ENCODE data around the gene ARMH3. TPM values are rescaled to one million over a fixed set of nuclear protein-coding genes. Genes with fewer than 3 reads are reported as not detected.

ARMH3 gene
- total and polyA plus RNA-seq, 3 donors from 2014 or later = 20.2 to 23.7 (median 21.6) TPM

DNA sequence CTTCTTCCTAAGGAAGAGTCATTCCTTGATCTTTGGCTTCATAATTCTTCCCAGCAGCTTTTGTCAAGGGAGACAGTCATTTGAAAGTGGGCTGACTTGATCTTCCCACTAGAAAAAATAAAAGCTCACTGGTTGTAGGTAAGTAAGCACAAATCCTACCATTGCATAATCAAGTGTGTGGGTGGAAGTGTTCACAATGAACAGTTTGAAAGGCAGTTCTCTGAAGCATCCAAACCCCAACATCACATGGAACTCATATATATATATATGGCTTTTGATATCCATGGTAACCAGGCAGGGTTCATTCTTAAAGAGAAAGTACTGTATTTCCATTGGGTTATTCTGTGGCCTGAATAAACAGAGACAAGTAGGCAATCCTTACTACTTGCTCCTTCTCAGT, 51.6 kb downstream of the ARMH3 start:
- no peaks in the 10 kb centered on the region for H3K27me3 ChIP-seq
- TF ChIP-seq, protein P1, sequence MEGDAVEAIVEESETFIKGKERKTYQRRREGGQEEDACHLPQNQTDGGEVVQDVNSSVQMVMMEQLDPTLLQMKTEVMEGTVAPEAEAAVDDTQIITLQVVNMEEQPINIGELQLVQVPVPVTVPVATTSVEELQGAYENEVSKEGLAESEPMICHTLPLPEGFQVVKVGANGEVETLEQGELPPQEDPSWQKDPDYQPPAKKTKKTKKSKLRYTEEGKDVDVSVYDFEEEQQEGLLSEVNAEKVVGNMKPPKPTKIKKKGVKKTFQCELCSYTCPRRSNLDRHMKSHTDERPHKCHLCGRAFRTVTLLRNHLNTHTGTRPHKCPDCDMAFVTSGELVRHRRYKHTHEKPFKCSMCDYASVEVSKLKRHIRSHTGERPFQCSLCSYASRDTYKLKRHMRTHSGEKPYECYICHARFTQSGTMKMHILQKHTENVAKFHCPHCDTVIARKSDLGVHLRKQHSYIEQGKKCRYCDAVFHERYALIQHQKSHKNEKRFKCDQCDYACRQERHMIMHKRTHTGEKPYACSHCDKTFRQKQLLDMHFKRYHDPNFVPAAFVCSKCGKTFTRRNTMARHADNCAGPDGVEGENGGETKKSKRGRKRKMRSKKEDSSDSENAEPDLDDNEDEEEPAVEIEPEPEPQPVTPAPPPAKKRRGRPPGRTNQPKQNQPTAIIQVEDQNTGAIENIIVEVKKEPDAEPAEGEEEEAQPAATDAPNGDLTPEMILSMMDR (IDR thresholded peaks at IDR 0.05) = no peak
- TF ChIP-seq POLR2A (IDR thresholded peaks at IDR 0.05) = no peak
- H3K4me1 ChIP-seq = no peaks in the 10 kb centered on the region
- no peaks in the 10 kb centered on the region for H3K36me3 ChIP-seq (ENCODE audit: low read depth, missing control alignments)
- DNase-seq = no peak
- H3K27ac ChIP-seq = no peak overlapping the region
- no peaks in the 10 kb centered on the region for H3K9me3 ChIP-seq
- H3K4me3 ChIP-seq = no peak overlapping the region
- intact Hi-C loops (cut with DNase I; ENCODE audit: low total_unique reads) = no loop called here

DNA sequence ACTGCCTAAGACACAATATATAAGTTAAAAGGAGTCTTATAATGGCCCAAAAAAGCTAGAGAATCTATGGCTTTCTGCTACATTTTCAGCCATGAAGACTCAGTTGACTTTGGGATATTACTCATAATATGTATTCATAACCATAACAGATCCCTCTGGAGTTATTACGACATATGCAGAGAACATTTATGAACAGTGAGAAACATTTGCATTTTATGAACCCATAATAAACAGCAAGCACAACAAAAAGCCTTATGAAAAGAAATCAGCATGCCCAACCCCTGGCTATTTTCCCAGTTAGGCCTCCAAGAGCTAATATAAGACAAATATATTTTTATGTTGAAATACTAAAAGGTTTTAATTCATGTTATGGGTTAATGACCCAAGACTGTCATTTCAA, 52.4 kb downstream of the ARMH3 start:
- H3K27ac ChIP-seq = no peak overlapping the region
- H3K36me3 ChIP-seq (ENCODE audit: low read depth, missing control alignments) = no peaks in the 10 kb centered on the region
- no peaks in the 10 kb centered on the region for H3K27me3 ChIP-seq
- H3K4me3 ChIP-seq = no peak overlapping the region
- 93 to 100% methylated on average over 1 of the region's 1 CpG for WGBS, 2 donors
- intact Hi-C loops (cut with DNase I; ENCODE audit: low total_unique reads) = no loop called here
- H3K4me1 ChIP-seq = no peaks in the 10 kb centered on the region
- no peak for TF ChIP-seq POLR2A (IDR thresholded peaks at IDR 0.05)
- TF ChIP-seq, protein P1 (IDR thresholded peaks at IDR 0.05) = no peak
- DNase-seq = no peak
- no peaks in the 10 kb centered on the region for H3K9me3 ChIP-seq

DNA sequence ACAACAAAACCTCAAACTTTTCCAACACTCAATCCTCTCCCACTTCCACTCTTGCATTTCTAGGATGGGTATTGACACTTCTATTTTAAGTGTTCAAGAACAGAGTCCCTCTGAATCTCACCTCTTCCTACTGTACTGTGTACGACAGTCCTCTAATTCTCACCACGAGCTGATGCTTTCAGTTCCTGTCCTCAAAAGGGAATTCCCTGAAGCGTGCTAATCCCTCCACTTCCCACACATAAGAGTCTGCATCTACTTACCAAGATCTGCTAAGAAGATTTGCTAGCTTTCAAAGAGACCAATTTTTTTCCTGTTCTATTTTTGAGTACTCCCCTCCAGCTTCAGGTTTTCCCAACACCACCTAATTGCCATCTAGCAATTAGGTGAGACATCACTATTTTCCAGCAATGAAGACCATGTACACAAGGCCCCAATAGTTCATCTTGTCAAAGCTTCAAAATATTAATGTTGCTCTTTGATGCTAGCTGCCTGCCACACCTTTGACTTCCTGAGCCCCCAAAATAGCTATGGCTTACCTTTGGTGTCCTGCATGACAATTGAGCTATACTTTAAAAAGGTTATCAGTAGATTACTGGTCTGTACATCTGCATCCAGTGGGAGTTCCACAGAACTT, 54.4 kb downstream of the ARMH3 start:
- TF ChIP-seq, protein P1 (IDR thresholded peaks at IDR 0.05) = no peak
- no peak for TF ChIP-seq POLR2A (IDR thresholded peaks at IDR 0.05)
- WGBS, 2 donors = 76 to 80% methylated on average over 3 of the region's 3 CpGs
- Histone ChIP-seq H3K9me3 (no peaks in the 10 kb centered on the region), H3K4me3 (no peak overlapping the region), H3K27ac (no peak overlapping the region), H3K36me3 (ENCODE audit: low read depth, missing control alignments) (no peaks in the 10 kb centered on the region), H3K27me3 (no peaks in the 10 kb centered on the region), H3K4me1 (peaks cover 4% of the 10 kb centered on the region)
- intact Hi-C loops (cut with DNase I; ENCODE audit: low total_unique reads) = no loop called here
- no peak for DNase-seq

DNA sequence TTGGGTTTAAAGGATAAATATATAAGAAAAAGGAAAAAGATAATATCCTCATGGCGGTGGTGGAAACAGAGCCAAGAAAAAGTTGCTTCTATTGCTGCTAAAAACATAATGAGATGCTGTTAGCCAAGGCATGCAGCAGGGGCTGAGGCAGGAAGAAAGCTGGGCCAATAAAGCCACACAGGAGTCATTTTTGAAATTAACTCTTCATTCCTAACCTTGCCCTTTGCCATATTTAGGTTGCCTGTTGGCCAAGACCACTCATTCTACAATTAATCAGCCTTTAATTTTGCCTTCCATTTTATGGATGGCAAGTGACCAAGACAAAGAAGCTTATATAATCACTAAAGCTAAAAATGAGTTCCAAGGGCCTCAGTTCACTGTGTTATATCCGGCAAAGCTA, 58.2 kb downstream of the ARMH3 start:
- TF ChIP-seq, protein P1 (IDR thresholded peaks at IDR 0.05) = no peak
- TF ChIP-seq POLR2A (IDR thresholded peaks at IDR 0.05) = no peak
- H3K27ac ChIP-seq = no peak overlapping the region
- WGBS, 2 donors = 72 to 76% methylated on average over 2 of the region's 2 CpGs
- peaks cover 4% of the 10 kb centered on the region for H3K4me1 ChIP-seq
- DNase-seq = no peak
- H3K9me3 ChIP-seq = no peaks in the 10 kb centered on the region
- intact Hi-C loops (cut with DNase I; ENCODE audit: low total_unique reads) = no loop called here
- no peak overlapping the region for H3K4me3 ChIP-seq
- no peaks in the 10 kb centered on the region for H3K36me3 ChIP-seq (ENCODE audit: low read depth, missing control alignments)
- no peaks in the 10 kb centered on the region for H3K27me3 ChIP-seq

DNA sequence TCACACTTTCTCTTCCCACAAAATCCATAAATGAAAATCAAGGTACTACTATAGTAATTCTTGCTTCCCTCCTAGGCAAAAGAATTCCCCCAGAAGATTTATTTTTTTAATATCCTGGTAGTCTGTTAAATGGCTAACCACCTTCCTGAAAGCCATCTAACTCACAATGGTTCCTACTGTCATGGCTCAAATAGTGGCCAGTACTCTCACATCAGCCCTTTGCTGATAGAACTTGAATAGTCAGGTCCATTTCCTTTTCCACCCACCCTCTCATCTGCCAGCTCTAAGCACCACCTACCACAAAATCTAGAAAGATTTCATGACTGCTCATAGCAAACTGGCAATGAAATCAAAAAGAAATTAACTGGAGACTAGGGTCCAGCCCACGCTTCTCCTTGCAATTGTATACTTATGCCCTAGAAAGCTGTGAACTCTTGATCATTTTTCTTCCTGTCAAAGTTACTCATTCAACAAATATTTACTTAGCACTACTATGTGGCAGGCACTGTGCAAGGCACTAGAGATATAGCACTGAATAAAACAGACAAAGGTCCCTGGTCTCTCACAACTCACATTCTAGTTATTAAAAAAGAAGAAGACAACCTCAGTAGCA, 60.4 kb downstream of the ARMH3 start:
- no peaks in the 10 kb centered on the region for H3K9me3 ChIP-seq
- WGBS, 2 donors = 95 to 97% methylated on average over 1 of the region's 1 CpG
- H3K4me1 ChIP-seq = peaks cover 4% of the 10 kb centered on the region
- no peak overlapping the region for H3K27ac ChIP-seq
- intact Hi-C loops (cut with DNase I; ENCODE audit: low total_unique reads) = no loop called here
- TF ChIP-seq POLR2A (IDR thresholded peaks at IDR 0.05) = no peak
- TF ChIP-seq, protein P1 (IDR thresholded peaks at IDR 0.05) = no peak
- no peak overlapping the region for H3K4me3 ChIP-seq
- no peaks in the 10 kb centered on the region for H3K27me3 ChIP-seq
- no peak for DNase-seq
- H3K36me3 ChIP-seq (ENCODE audit: low read depth, missing control alignments) = no peaks in the 10 kb centered on the region

Measured in testis (tissue), 3 donors.